HG02642 (cell line): Measurements from ENCODE around the gene RBM39.
A peak's percentile ranks its signal among the peaks of the same experiment; 100 is the strongest.
"Not testable (repeated sequence)": the region's sequence is repeated elsewhere in the genome, so short reads cannot be mapped to it uniquely, and the experiment has no call there.

Experiments
- ATAC-seq: cut with Tn5 transposase; IDR thresholded peaks from one replicate; pipeline ENCODE4 v1.9.1; 2021; ENCODE audit warnings: mild to moderate bottlenecking; ENCODE audit not compliant: unreplicated experiment, poor library complexity

RBM39 gene

GRCh38 chr20:35741892-35742740 lies at the start of gene RBM39:
TSS of gene RBM39 (minus strand) at chr20:35742260. CDS start at chr20:35740874, 1,386 bp downstream.
- ATAC-seq, result peak; percentile 90

GRCh38 chr20:35791821-35792220 lies 49.8 kb upstream of the RBM39 start:
- ATAC-seq, result no peak

GRCh38 chr20:35791097-35791496 lies 49.0 kb upstream of the RBM39 start:
- no peak for ATAC-seq

- ATAC-seq, result no peak
Measured at GRCh38 chr20:35788796-35789195, 46.7 kb upstream of the RBM39 start.

- not testable (repeated sequence) for ATAC-seq
Measured at GRCh38 chr20:35785541-35785940, 43.5 kb upstream of the RBM39 start.

GRCh38 chr20:35783811-35784210 lies 41.8 kb upstream of the RBM39 start:
- ATAC-seq, result not testable (repeated sequence)

GRCh38 chr20:35776513-35777101 lies 34.5 kb upstream of the RBM39 start:
- no peak for ATAC-seq

- no peak for ATAC-seq
Measured at GRCh38 chr20:35774391-35774790, 32.3 kb upstream of the RBM39 start.

- ATAC-seq, result no peak
Measured at GRCh38 chr20:35773154-35773751, 31.2 kb upstream of the RBM39 start.

GRCh38 chr20:35772563-35773058 lies 30.6 kb upstream of the RBM39 start:
- ATAC-seq, result no peak

- peak; percentile 86 for ATAC-seq
Measured at GRCh38 chr20:35771689-35772562, 29.9 kb upstream of the RBM39 start, which contains the start of gene PHF20. TSS of gene PHF20 (plus strand) at chr20:35772015. CDS start at chr20:35801523, 29,508 bp downstream.

GRCh38 chr20:35771367-35771688 lies 29.3 kb upstream of the RBM39 start:
- ATAC-seq, result no peak

- no peak for ATAC-seq
Measured at GRCh38 chr20:35768731-35769664, 26.9 kb upstream of the RBM39 start.

GRCh38 chr20:35767683-35768481 lies 25.8 kb upstream of the RBM39 start:
- ATAC-seq, result peak; percentile 46

GRCh38 chr20:35766843-35767242 lies 24.8 kb upstream of the RBM39 start:
- ATAC-seq, result no peak

- not testable (repeated sequence) for ATAC-seq
Measured at GRCh38 chr20:35764936-35765335, 22.9 kb upstream of the RBM39 start.

GRCh38 chr20:35762461-35762860 lies 20.4 kb upstream of the RBM39 start:
- no peak for ATAC-seq

GRCh38 chr20:35761548-35761947 lies 19.5 kb upstream of the RBM39 start:
- ATAC-seq, result not testable (repeated sequence)
